Measurements from ENCODE around the gene RNASEH1. TPM values are rescaled to one million over a fixed set of nuclear protein-coding genes. Genes with fewer than 3 reads are reported as not detected.
A peak's percentile ranks its signal among the peaks of the same experiment; 100 is the strongest.

Gene RNASEH1
- total RNA-seq, 1 experiment from 2014 or later = 42.0 TPM

GRCh38 chr2:3557639-3558204 lies 411 bp downstream of the RNASEH1 start:
- H3K14ac ChIP-seq (ENCODE audit: insufficient read depth, low read length) = peak overlapping the region; percentile 93; the same call in 1 of the 2 replicates
- H3K27ac ChIP-seq (ENCODE audit: insufficient read length, low read depth, low read length) = peak overlapping the region; percentile 0
- H3K56ac ChIP-seq (ENCODE audit: insufficient read length, low read depth, low read length) = no peak overlapping the region
- no peak overlapping the region for H2BK5ac ChIP-seq (ENCODE audit: insufficient read length, low read length)
- no peak overlapping the region for H2BK20ac ChIP-seq (ENCODE audit: low read depth, low read length, poor library complexity, severe bottlenecking)
- H2BK120ac ChIP-seq (ENCODE audit: low read depth, low read length, poor library complexity, severe bottlenecking) = no peak overlapping the region
- H4K91ac ChIP-seq (ENCODE audit: insufficient read length, low read depth, low read length) = no peak overlapping the region
- H3K27me3 ChIP-seq (ENCODE audit: insufficient read depth, low read length) = no peaks in the 10 kb centered on the region
- H4K5ac ChIP-seq (ENCODE audit: insufficient read length, low read depth, low read length) = no peak overlapping the region
- no peaks in the 10 kb centered on the region for H3K9me3 Mint-ChIP-seq
- H2AFZ ChIP-seq (ENCODE audit: low read length) = no peak overlapping the region
- WGBS (ENCODE audit: extremely low coverage, insufficient read length, low lambda C conversion rate) = no CpG with 5 or more reads among the region's 40 CpGs
- peaks cover 4% of the 10 kb centered on the region for H3K79me1 ChIP-seq (ENCODE audit: insufficient read depth, low read depth, low read length, poor library complexity, severe bottlenecking)
- H4K8ac ChIP-seq (replicated peaks; ENCODE audit: insufficient read length, low read depth, low read length) = no peak overlapping the region
- H3K9me3 ChIP-seq (ENCODE audit: control insufficient read depth, low read depth, low read length) = no peaks in the 10 kb centered on the region
- no peak overlapping the region for H3K23ac ChIP-seq (ENCODE audit: insufficient read length, low read depth, low read length)
- H3K23me2 ChIP-seq (ENCODE audit: insufficient read length, low read depth, low read length, poor library complexity, severe bottlenecking) = peaks cover 4% of the 10 kb centered on the region
- H3K18ac ChIP-seq (ENCODE audit: insufficient read length, low read depth, low read length) = peak overlapping the region; percentile 88
- peak overlapping the region; percentile 67; the same call in 1 of the 2 replicates for H3K4ac ChIP-seq (ENCODE audit: low read depth, low read length)
- peak overlapping the region; percentile 98 for H3K4me2 ChIP-seq (ENCODE audit: insufficient read depth, insufficient read length, low read length)
- peak overlapping the region; percentile 97 to 99 (median 98) for H3K27ac Mint-ChIP-seq
- H3K4me1 Mint-ChIP-seq = peaks cover 9 to 13% of the 10 kb centered on the region in 2 experiments
- H3K36me3 Mint-ChIP-seq (ENCODE audit: insufficient read depth in 1 of 3, low read depth in 3 of 3) = peaks cover 33 to 60% (median 58%) of the 10 kb centered on the region in 3 experiments; a peak in 6 of 7 replicates
- no peaks in the 10 kb centered on the region; the same call in 1 of the 2 replicates for H3K27me3 Mint-ChIP-seq (ENCODE audit: low read depth)
- H2BK15ac ChIP-seq (ENCODE audit: low read depth, low read length) = no peak overlapping the region
- DNase-seq = no peak
- H2BK12ac ChIP-seq (ENCODE audit: insufficient read length, low read depth, low read length) = no peak overlapping the region
- no peaks in the 10 kb centered on the region for H4K20me1 ChIP-seq (ENCODE audit: control insufficient read depth, insufficient read depth, insufficient read length)
- H3K4me1 ChIP-seq (ENCODE audit: insufficient read depth, low read length) = no peaks in the 10 kb centered on the region
- no peak overlapping the region for H2AK5ac ChIP-seq (ENCODE audit: insufficient read length, low read length)
- TF ChIP-seq CTCF (conservative IDR thresholded peaks at IDR 0.05) = no peak
- H3T11ph ChIP-seq (ENCODE audit: low read length) = no peak overlapping the region
- peaks cover 8% of the 10 kb centered on the region; the same call in 1 of the 2 replicates for H3K79me2 ChIP-seq (ENCODE audit: insufficient read depth, low read length)
- peak overlapping the region; percentile 90 to 94 for H3K4me3 Mint-ChIP-seq
- peak overlapping the region; percentile 83 for H3K9ac ChIP-seq (ENCODE audit: extremely low read depth, insufficient read length, low read length)
